ENCODE measurements around the gene GRID2.

- TF ChIP-seq TAF1 (IDR thresholded peaks at IDR 0.05; ENCODE audit: borderline replicate concordance, insufficient read depth, low read length) (no peak), POLR2AphosphoS5 (IDR thresholded peaks at IDR 0.05; ENCODE audit: low read depth, low read length) (no peak), SIN3A (IDR thresholded peaks at IDR 0.05; ENCODE audit: borderline replicate concordance, insufficient read depth, low read length) (no peak), REST (IDR thresholded peaks at IDR 0.05; ENCODE audit: insufficient read depth in 1 of 2, low read depth in 2 of 2, low read length in 2 of 2) (no peak)
These were observed 1437.1 kb downstream of the GRID2 start for GRCh38 chr4:93740890-93741289.
